Measurements from ENCODE around the gene MTAP.

- TF ChIP-seq CTCF (conservative IDR thresholded peaks at IDR 0.05) (no peak), ZFX (IDR thresholded peaks at IDR 0.05) (no peak)
Observed at GRCh38 chr9:21766096-21766495, 36.3 kb upstream of the MTAP start.
